Hematopoietic multipotent progenitor cell treated with erythropoietin and hydrocortisone succinate and interleukin-3 and kit ligand, for 4 days (in vitro differentiated cells): Measurements from ENCODE around the gene OTUD3.
"Not testable (repeated sequence)": the region's sequence is repeated elsewhere in the genome, so short reads cannot be mapped to it uniquely, and the experiment has no call there.

ENCODE experiments used
- DNase-seq: peaks from one replicate; pipeline ENCODE4 v3.0.0-alpha.2; 2015

Gene OTUD3

GRCh38 chr1:19869453-19869852, 12.7 kb upstream of the OTUD3 start:
- not testable (repeated sequence) for DNase-seq

GRCh38 chr1:19869929-19870328, 12.3 kb upstream of the OTUD3 start:
- peak; percentile 78 for DNase-seq

- DNase-seq = no peak
Observed at GRCh38 chr1:19872190-19872589, 10.0 kb upstream of the OTUD3 start.

GRCh38 chr1:19877181-19877750, 4.9 kb upstream of the OTUD3 start:
- DNase-seq = no peak

- peak; percentile 41 for DNase-seq
Observed at GRCh38 chr1:19877821-19878636, 4.2 kb upstream of the OTUD3 start.

GRCh38 chr1:19878637-19878985, 3.6 kb upstream of the OTUD3 start:
- no peak for DNase-seq

- no peak for DNase-seq
Observed at GRCh38 chr1:19879227-19879626, 3.0 kb upstream of the OTUD3 start.

GRCh38 chr1:19879661-19880060, 2.5 kb upstream of the OTUD3 start:
- DNase-seq = no peak

- not testable (repeated sequence) for DNase-seq
Observed at GRCh38 chr1:19880841-19881240, 1.4 kb upstream of the OTUD3 start.

GRCh38 chr1:19884312-19884711, 2.1 kb downstream of the OTUD3 start:
- no peak for DNase-seq

GRCh38 chr1:19885821-19886220, 3.6 kb downstream of the OTUD3 start:
- no peak for DNase-seq

- DNase-seq = no peak
Observed at GRCh38 chr1:19888112-19888511, 5.9 kb downstream of the OTUD3 start.

GRCh38 chr1:19889656-19890055, 7.5 kb downstream of the OTUD3 start:
- DNase-seq = no peak

GRCh38 chr1:19892129-19892528, 9.9 kb downstream of the OTUD3 start:
- DNase-seq = no peak

- DNase-seq = no peak
Observed at GRCh38 chr1:19892628-19893168, 10.5 kb downstream of the OTUD3 start.

- DNase-seq = no peak
Observed at GRCh38 chr1:19893687-19894086, 11.5 kb downstream of the OTUD3 start.

- no peak for DNase-seq
Observed at GRCh38 chr1:19894218-19894617, 12.0 kb downstream of the OTUD3 start.

GRCh38 chr1:19901653-19902052, 19.5 kb downstream of the OTUD3 start:
- DNase-seq = no peak

GRCh38 chr1:19903621-19904020, 21.4 kb downstream of the OTUD3 start:
- DNase-seq = no peak

- no peak for DNase-seq
Observed at GRCh38 chr1:19907456-19907855, 25.3 kb downstream of the OTUD3 start.

- no peak for DNase-seq
Observed at GRCh38 chr1:19909392-19909791, 27.2 kb downstream of the OTUD3 start.

- no peak for DNase-seq
Observed at GRCh38 chr1:19909971-19910370, 27.8 kb downstream of the OTUD3 start.

GRCh38 chr1:19910650-19911049, 28.5 kb downstream of the OTUD3 start:
- DNase-seq = no peak

GRCh38 chr1:19918057-19918456, 35.9 kb downstream of the OTUD3 start:
- DNase-seq = peak; percentile 89
